Subcutaneous abdominal adipose tissue (tissue), 5 donors: ENCODE data around the gene QSOX1.

Experiments
- H3K27ac ChIP-seq: one replicate; pipeline ENCODE4 v1.7.0; 2013; ENCODE audit warnings: low read depth, mild to moderate bottlenecking, inconsistent platforms, low read length, moderate library complexity
- H3K27me3 ChIP-seq, 5 donors: one replicate each; pipeline ENCODE4 v1.7.0; 2013; ENCODE audit warnings: low read length in 5 of 5, inconsistent platforms in 1 of 5; ENCODE audit not compliant: control insufficient read depth in 5 of 5, insufficient read depth in 4 of 5
- H3K36me3 ChIP-seq, 5 donors: one replicate each; pipeline ENCODE4 v1.7.0; 2013; ENCODE audit warnings: low read length in 5 of 5; ENCODE audit not compliant: control insufficient read depth in 5 of 5, insufficient read depth in 5 of 5
- H3K4me1 ChIP-seq, 5 donors: one replicate each; pipeline ENCODE4 v1.7.0; 2013; ENCODE audit warnings: low read length in 5 of 5, mild to moderate bottlenecking in 3 of 5, moderate library complexity in 1 of 5; ENCODE audit not compliant: control insufficient read depth in 5 of 5, insufficient read depth in 5 of 5
- H3K4me3 ChIP-seq, 5 donors: one replicate each; pipeline ENCODE4 v1.7.0; 2013; ENCODE audit warnings: low read length in 5 of 5, low read depth in 1 of 5
- H3K9ac ChIP-seq, 5 donors: one replicate each; pipeline ENCODE4 v1.7.0; 2013; ENCODE audit warnings: low read length in 5 of 5, mild to moderate bottlenecking in 4 of 5, moderate library complexity in 3 of 5
- H3K9me3 ChIP-seq, 5 donors: one replicate each; pipeline ENCODE4 v1.7.0; 2013; ENCODE audit warnings: low read length in 5 of 5; ENCODE audit not compliant: control insufficient read depth in 5 of 5
- donor health status: healthy.
- donor health status: healthy.
- donor health status: healthy.
- donor health status: healthy.
- donor health status: healthy.

Gene QSOX1

GRCh38 chr1:180157108-180157507, 2.4 kb downstream of the QSOX1 start:
- H3K9ac ChIP-seq: no peak overlapping the region
- peaks cover 3 to 18% (median 16%) of the 10 kb centered on the region in 5 donors for H3K4me1 ChIP-seq
- no peaks in the 10 kb centered on the region for H3K27me3 ChIP-seq
- no peak overlapping the region for H3K27ac ChIP-seq
- H3K9me3 ChIP-seq: no peaks in the 10 kb centered on the region
- H3K4me3 ChIP-seq: no peak overlapping the region
- H3K36me3 ChIP-seq: no peaks in the 10 kb centered on the region

- no peak overlapping the region for H3K27ac ChIP-seq
- H3K4me3 ChIP-seq: no peak overlapping the region
- H3K27me3 ChIP-seq: no peaks in the 10 kb centered on the region
- H3K36me3 ChIP-seq: no peaks in the 10 kb centered on the region
- H3K4me1 ChIP-seq: peaks cover 3 to 18% (median 16%) of the 10 kb centered on the region in 5 donors
- no peak overlapping the region for H3K9ac ChIP-seq
- no peaks in the 10 kb centered on the region for H3K9me3 ChIP-seq
These were observed 2.9 kb downstream of the QSOX1 start for GRCh38 chr1:180157576-180158057.

GRCh38 chr1:180158149-180159147, 3.8 kb downstream of the QSOX1 start:
- H3K4me3 ChIP-seq: no peak overlapping the region
- no peaks in the 10 kb centered on the region for H3K9me3 ChIP-seq
- no peak overlapping the region for H3K27ac ChIP-seq
- no peak overlapping the region for H3K9ac ChIP-seq
- no peaks in the 10 kb centered on the region for H3K27me3 ChIP-seq
- H3K36me3 ChIP-seq: no peaks in the 10 kb centered on the region
- H3K4me1 ChIP-seq: peaks cover 3 to 18% (median 16%) of the 10 kb centered on the region in 5 donors

GRCh38 chr1:180160357-180160756, 5.7 kb downstream of the QSOX1 start:
- Histone ChIP-seq H3K27ac (no peak overlapping the region), H3K36me3 (no peaks in the 10 kb centered on the region), H3K9ac (no peak overlapping the region), H3K4me1 (peaks cover 0 to 7% (median 5%) of the 10 kb centered on the region in 5 donors), H3K4me3 (no peak overlapping the region), H3K27me3 (no peaks in the 10 kb centered on the region), H3K9me3 (no peaks in the 10 kb centered on the region)

GRCh38 chr1:180163041-180163440, 8.4 kb downstream of the QSOX1 start:
- H3K36me3 ChIP-seq: peaks cover 0 to 9% (median 3%) of the 10 kb centered on the region in 5 donors
- H3K4me1 ChIP-seq: peaks cover 0 to 9% (median 0%) of the 10 kb centered on the region in 5 donors
- no peaks in the 10 kb centered on the region for H3K27me3 ChIP-seq
- no peak overlapping the region for H3K4me3 ChIP-seq
- no peak overlapping the region for H3K27ac ChIP-seq
- no peak overlapping the region for H3K9ac ChIP-seq
- no peaks in the 10 kb centered on the region for H3K9me3 ChIP-seq

GRCh38 chr1:180165096-180165495, 10.4 kb downstream of the QSOX1 start:
- Histone ChIP-seq H3K9me3 (no peaks in the 10 kb centered on the region), H3K4me1 (peaks cover 0 to 9% (median 0%) of the 10 kb centered on the region in 5 donors)

GRCh38 chr1:180165509-180166435, 11.1 kb downstream of the QSOX1 start:
- no peaks in the 10 kb centered on the region for H3K27me3 ChIP-seq
- peaks cover 0 to 9% (median 0%) of the 10 kb centered on the region in 5 donors for H3K4me1 ChIP-seq
- peaks cover 0 to 17% (median 4%) of the 10 kb centered on the region in 5 donors for H3K36me3 ChIP-seq
- no peak overlapping the region for H3K27ac ChIP-seq
- no peak overlapping the region for H3K9ac ChIP-seq
- no peak overlapping the region for H3K4me3 ChIP-seq
- no peaks in the 10 kb centered on the region for H3K9me3 ChIP-seq

More at GRCh38 chr1:180165096-180165495, 10.4 kb downstream of the QSOX1 start:
- H3K4me3 ChIP-seq: no peak overlapping the region
- H3K27me3 ChIP-seq: no peaks in the 10 kb centered on the region
- H3K27ac ChIP-seq: no peak overlapping the region
- peaks cover 0 to 17% (median 4%) of the 10 kb centered on the region in 5 donors for H3K36me3 ChIP-seq
- no peak overlapping the region for H3K9ac ChIP-seq

GRCh38 chr1:180166436-180166800, 11.7 kb downstream of the QSOX1 start:
- no peak overlapping the region for H3K27ac ChIP-seq
- no peak overlapping the region for H3K4me3 ChIP-seq
- H3K27me3 ChIP-seq: no peaks in the 10 kb centered on the region

GRCh38 chr1:180167021-180167701, 12.5 kb downstream of the QSOX1 start:
- Histone ChIP-seq H3K36me3 (peaks cover 0 to 17% (median 4%) of the 10 kb centered on the region in 5 donors), H3K4me3 (no peak overlapping the region), H3K4me1 (peaks cover 0 to 9% (median 0%) of the 10 kb centered on the region in 5 donors), H3K9ac (peak overlapping the region in 1 of 5 donors; percentile 40), H3K27ac (no peak overlapping the region), H3K9me3 (no peaks in the 10 kb centered on the region), H3K27me3 (no peaks in the 10 kb centered on the region)

More at GRCh38 chr1:180166436-180166800, 11.7 kb downstream of the QSOX1 start:
- Histone ChIP-seq H3K9ac (peak overlapping the region in 1 of 5 donors; percentile 40), H3K4me1 (peaks cover 0 to 9% (median 0%) of the 10 kb centered on the region in 5 donors), H3K9me3 (no peaks in the 10 kb centered on the region), H3K36me3 (peaks cover 0 to 17% (median 4%) of the 10 kb centered on the region in 5 donors)
